Measurements from ENCODE around the gene SLC25A12.

DNA sequence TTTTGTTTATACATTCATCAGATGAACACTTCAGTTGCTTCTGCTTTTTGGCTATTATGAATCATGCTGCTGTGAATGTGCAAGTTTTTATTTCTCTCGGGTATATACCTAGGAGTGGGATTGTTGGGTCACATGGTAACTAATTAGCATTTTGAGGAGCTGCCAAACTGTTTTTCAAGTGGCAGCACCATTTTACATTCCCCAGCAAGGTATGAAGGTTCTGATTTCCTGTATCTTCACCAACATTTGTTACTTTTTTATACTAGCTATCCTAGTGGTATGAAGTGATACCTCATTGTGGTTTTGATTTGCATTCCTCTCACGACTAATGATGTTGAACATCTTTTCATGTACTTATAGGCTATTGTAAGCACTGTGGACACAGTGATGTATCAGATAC is 152.9 kb downstream of the SLC25A12 start:
- TF ChIP-seq, protein P1, sequence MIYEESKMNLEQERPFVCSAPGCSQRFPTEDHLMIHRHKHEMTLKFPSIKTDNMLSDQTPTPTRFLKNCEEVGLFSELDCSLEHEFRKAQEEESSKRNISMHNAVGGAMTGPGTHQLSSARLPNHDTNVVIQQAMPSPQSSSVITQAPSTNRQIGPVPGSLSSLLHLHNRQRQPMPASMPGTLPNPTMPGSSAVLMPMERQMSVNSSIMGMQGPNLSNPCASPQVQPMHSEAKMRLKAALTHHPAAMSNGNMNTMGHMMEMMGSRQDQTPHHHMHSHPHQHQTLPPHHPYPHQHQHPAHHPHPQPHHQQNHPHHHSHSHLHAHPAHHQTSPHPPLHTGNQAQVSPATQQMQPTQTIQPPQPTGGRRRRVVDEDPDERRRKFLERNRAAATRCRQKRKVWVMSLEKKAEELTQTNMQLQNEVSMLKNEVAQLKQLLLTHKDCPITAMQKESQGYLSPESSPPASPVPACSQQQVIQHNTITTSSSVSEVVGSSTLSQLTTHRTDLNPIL (CRISPR knock-in tag; IDR thresholded peaks at IDR 0.05; ENCODE audit: low read depth), result no peak
- TF ChIP-seq ARNTL (CRISPR knock-in tag; IDR thresholded peaks at IDR 0.05; ENCODE audit: borderline replicate concordance, low read depth) (no peak), PPARA (CRISPR knock-in tag; IDR thresholded peaks at IDR 0.05; ENCODE audit: borderline replicate concordance) (no peak), ZC3H10 (CRISPR knock-in tag; IDR thresholded peaks at IDR 0.05) (no peak), ZNF565 (CRISPR knock-in tag; conservative IDR thresholded peaks at IDR 0.05; ENCODE audit: low read depth) (no peak), ZNF70 (CRISPR knock-in tag; IDR thresholded peaks at IDR 0.05) (no peak), TOX (CRISPR knock-in tag; IDR thresholded peaks at IDR 0.05; ENCODE audit: borderline replicate concordance) (no peak), ZNF8 (CRISPR knock-in tag; IDR thresholded peaks at IDR 0.05) (no peak), ZFP3 (CRISPR knock-in tag; IDR thresholded peaks at IDR 0.05) (no peak), ESRRG (CRISPR knock-in tag; IDR thresholded peaks at IDR 0.05) (no peak)
- TF ChIP-seq, protein P2, sequence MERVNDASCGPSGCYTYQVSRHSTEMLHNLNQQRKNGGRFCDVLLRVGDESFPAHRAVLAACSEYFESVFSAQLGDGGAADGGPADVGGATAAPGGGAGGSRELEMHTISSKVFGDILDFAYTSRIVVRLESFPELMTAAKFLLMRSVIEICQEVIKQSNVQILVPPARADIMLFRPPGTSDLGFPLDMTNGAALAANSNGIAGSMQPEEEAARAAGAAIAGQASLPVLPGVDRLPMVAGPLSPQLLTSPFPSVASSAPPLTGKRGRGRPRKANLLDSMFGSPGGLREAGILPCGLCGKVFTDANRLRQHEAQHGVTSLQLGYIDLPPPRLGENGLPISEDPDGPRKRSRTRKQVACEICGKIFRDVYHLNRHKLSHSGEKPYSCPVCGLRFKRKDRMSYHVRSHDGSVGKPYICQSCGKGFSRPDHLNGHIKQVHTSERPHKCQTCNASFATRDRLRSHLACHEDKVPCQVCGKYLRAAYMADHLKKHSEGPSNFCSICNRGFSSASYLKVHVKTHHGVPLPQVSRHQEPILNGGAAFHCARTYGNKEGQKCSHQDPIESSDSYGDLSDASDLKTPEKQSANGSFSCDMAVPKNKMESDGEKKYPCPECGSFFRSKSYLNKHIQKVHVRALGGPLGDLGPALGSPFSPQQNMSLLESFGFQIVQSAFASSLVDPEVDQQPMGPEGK (CRISPR knock-in tag; IDR thresholded peaks at IDR 0.05; ENCODE audit: borderline replicate concordance), result no peak
- TF ChIP-seq, protein P3, sequence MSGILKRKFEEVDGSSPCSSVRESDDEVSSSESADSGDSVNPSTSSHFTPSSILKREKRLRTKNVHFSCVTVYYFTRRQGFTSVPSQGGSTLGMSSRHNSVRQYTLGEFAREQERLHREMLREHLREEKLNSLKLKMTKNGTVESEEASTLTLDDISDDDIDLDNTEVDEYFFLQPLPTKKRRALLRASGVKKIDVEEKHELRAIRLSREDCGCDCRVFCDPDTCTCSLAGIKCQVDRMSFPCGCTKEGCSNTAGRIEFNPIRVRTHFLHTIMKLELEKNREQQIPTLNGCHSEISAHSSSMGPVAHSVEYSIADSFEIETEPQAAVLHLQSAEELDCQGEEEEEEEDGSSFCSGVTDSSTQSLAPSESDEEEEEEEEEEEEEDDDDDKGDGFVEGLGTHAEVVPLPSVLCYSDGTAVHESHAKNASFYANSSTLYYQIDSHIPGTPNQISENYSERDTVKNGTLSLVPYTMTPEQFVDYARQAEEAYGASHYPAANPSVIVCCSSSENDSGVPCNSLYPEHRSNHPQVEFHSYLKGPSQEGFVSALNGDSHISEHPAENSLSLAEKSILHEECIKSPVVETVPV (CRISPR knock-in tag; IDR thresholded peaks at IDR 0.05), result no peak

Data from SK-N-SH treated with all-trans-retinoic acid at 6 μM for 48 hours (cell line).